Transverse colon (tissue), 4 donors: ENCODE results near the gene SEMA3E. TPM values are rescaled to one million over a fixed set of nuclear protein-coding genes. Genes with fewer than 3 reads are reported as not detected.

Source experiments
- DNase-seq: peaks from one replicate; pipeline ENCODE4 v3.0.0-alpha.2; 2019
- H3K27ac ChIP-seq, 4 donors: fragments of 200-600 bp; sonication (generic); 2 replicates each; pipeline ENCODE4 v1.5.1; 2016 to 2018; ENCODE audit warnings: inconsistent platforms in 4 of 4
- H3K27me3 ChIP-seq: fragments of 200-600 bp; sonication (generic); 2 replicates; pipeline ENCODE4 v1.5.1; 2017; ENCODE audit warnings: inconsistent platforms
- H3K36me3 ChIP-seq, 4 donors: fragments of 200-600 bp; sonication (generic); 2 replicates each; pipeline ENCODE4 v1.5.1; 2017 to 2019; ENCODE audit warnings: inconsistent platforms in 4 of 4
- H3K4me1 ChIP-seq, 4 donors: fragments of 200-600 bp; sonication (generic); 2 replicates each; pipeline ENCODE4 v1.5.1; 2017 to 2020; ENCODE audit warnings: inconsistent platforms in 4 of 4
- H3K4me3 ChIP-seq, 4 donors: fragments of 200-600 bp; sonication (generic); 1 replicate in 1 of 4; 2 replicates in 3 of 4; pipeline versions ENCODE4 v1.5.1 to v1.6.1; 2017 to 2019; ENCODE audit warnings: inconsistent platforms in 4 of 4
- H3K9me3 ChIP-seq, 2 donors: fragments of 200-600 bp; sonication (generic); 2 replicates each; pipeline ENCODE4 v1.5.1; 2017 to 2019; ENCODE audit warnings: inconsistent platforms in 2 of 2
- EP300 ChIP-seq: sonication (generic); formaldehyde crosslinking; IDR thresholded peaks from one replicate; pipeline ENCODE4 v1.6.1; 2017; ENCODE audit warnings: antibody characterized with exemption, low read depth
- POLR2A ChIP-seq: fragments of 450-650 bp; IDR thresholded peaks from one replicate; pipeline ENCODE4 v1.6.1; 2016; ENCODE audit warnings: antibody characterized with exemption, mild to moderate bottlenecking, moderate library complexity
- POLR2AphosphoS5 ChIP-seq, 3 donors: sonication (generic); formaldehyde crosslinking; IDR thresholded peaks; one replicate each; pipeline ENCODE4 v1.6.1; 2016; ENCODE audit warnings: antibody characterized with exemption in 3 of 3
- WGBS, 2 donors: methylation state at CpG; one replicate each; pipeline ENCODE4 v1.1.5; 2018; ENCODE audit warnings: low coverage in 1 of 2; 5-methylcytosine and 5-hydroxymethylcytosine counted together
- in situ Hi-C, 4 donors: fragments of 200-750 bp; cut with MboI; loops; one replicate each; pipeline versions ENCODE4 v1.15.0 to v1.15.1; 2017; ENCODE audit warnings: low sequenced_read_pairs in 3 of 4, low pct_ligation_motif_present in 1 of 4, low pct_unique_long_range_greater_than_20kb in 1 of 4
- intact Hi-C: fragments of 100-400 bp; cut with DNase I; formaldehyde crosslinking; loops from one replicate; pipeline ENCODE4 v1.15.1; 2023; ENCODE audit warnings: low total_unique reads
- total RNA-seq, 4 donors: library from RNA; depleted of rRNA; stranded (reverse); fragments of >200 nt; gene quantifications; one replicate each; pipeline ENCODE4 v1.1.0, GENCODE V29; 2016
- TF ChIP-seq, protein P1 (sequence below), 5 experiments: fragments of 200-600 bp in 3 of 5; fragments of 450-650 bp in 2 of 5; sonication (generic) in 3 of 5; IDR thresholded peaks; 1 replicate in 2 of 5; 2 replicates in 3 of 5; pipeline ENCODE4 v1.5.1; 2016 to 2017; ENCODE audit warnings: antibody characterized with exemption in 5 of 5, inconsistent platforms in 3 of 5, mild to moderate bottlenecking in 2 of 5, moderate library complexity in 1 of 5

Gene SEMA3E
- total RNA-seq, 4 donors from 2014 or later: 0.95 to 3.8 (median 1.4) TPM; not detected in 1

- Histone ChIP-seq H3K4me1 (no peaks in the 10 kb centered on the region), H3K4me3 (no peak overlapping the region), H3K27ac (no peak overlapping the region), H3K27me3 (no peaks in the 10 kb centered on the region), H3K36me3 (no peaks in the 10 kb centered on the region), H3K9me3 (no peaks in the 10 kb centered on the region)
- intact Hi-C loops (no loop called here), in situ Hi-C loops (loop anchor here in 1 of 4 donors (25.0 kb wide), 1 partner anchor 243 kb away; no protein-coding TSS in a partner anchor)
- TF ChIP-seq EP300 (no peak), POLR2A (no peak), POLR2AphosphoS5 (IDR thresholded peaks at IDR 0.05) (no peak)
- TF ChIP-seq, protein P1, sequence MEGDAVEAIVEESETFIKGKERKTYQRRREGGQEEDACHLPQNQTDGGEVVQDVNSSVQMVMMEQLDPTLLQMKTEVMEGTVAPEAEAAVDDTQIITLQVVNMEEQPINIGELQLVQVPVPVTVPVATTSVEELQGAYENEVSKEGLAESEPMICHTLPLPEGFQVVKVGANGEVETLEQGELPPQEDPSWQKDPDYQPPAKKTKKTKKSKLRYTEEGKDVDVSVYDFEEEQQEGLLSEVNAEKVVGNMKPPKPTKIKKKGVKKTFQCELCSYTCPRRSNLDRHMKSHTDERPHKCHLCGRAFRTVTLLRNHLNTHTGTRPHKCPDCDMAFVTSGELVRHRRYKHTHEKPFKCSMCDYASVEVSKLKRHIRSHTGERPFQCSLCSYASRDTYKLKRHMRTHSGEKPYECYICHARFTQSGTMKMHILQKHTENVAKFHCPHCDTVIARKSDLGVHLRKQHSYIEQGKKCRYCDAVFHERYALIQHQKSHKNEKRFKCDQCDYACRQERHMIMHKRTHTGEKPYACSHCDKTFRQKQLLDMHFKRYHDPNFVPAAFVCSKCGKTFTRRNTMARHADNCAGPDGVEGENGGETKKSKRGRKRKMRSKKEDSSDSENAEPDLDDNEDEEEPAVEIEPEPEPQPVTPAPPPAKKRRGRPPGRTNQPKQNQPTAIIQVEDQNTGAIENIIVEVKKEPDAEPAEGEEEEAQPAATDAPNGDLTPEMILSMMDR (IDR thresholded peaks at IDR 0.05): no peak
- WGBS, 2 donors: 72 to 100% methylated on average over 1 of the region's 1 CpG
- no peak for DNase-seq
Measured at GRCh38 chr7:83419013-83419412, 229.9 kb downstream of the SEMA3E start.

- Histone ChIP-seq H3K4me1 (no peaks in the 10 kb centered on the region), H3K36me3 (no peaks in the 10 kb centered on the region), H3K27ac (no peak overlapping the region), H3K9me3 (no peaks in the 10 kb centered on the region), H3K4me3 (no peak overlapping the region), H3K27me3 (no peaks in the 10 kb centered on the region)
- no peak for TF ChIP-seq EP300
- no peak for TF ChIP-seq POLR2A
- TF ChIP-seq, protein P1 (IDR thresholded peaks at IDR 0.05): no peak
- no peak for TF ChIP-seq POLR2AphosphoS5 (IDR thresholded peaks at IDR 0.05)
- DNase-seq: no peak
- 62% methylated on average over 2 of the region's 2 CpGs; no CpG with 5 or more reads in 1 of the 2 donors for WGBS, 2 donors
- intact Hi-C loops: no loop called here
- in situ Hi-C loops: loop anchor here in 1 of 4 donors (25.0 kb wide), 1 partner anchor 246 kb away; no protein-coding TSS in a partner anchor
Measured at GRCh38 chr7:83415840-83416239, 233.1 kb downstream of the SEMA3E start.

DNA sequence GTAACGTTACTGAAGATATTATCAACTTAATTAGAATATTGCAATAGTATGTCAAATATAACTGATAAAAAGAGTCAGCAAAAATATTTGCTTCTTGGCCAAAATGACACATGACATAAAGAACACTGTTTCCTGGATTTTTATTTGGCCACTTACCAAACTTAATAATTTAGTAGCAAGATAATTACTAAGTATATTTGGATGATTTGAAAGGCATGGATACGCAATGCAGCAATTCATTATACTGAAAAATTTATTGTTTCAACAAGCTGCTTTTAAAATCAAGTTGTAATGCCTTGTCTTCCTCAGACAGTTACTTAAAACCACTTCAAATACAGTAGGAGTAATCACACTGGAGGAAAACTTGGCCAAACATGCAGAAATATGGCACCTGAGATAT, 234.0 kb downstream of the SEMA3E start:
- 44 to 55% methylated on average over 2 of the region's 2 CpGs for WGBS, 2 donors
- DNase-seq: no peak
- intact Hi-C loops (no loop called here), in situ Hi-C loops (loop anchor here in 1 of 4 donors (25.0 kb wide), 1 partner anchor 247 kb away; no protein-coding TSS in a partner anchor)
- TF ChIP-seq POLR2AphosphoS5 (IDR thresholded peaks at IDR 0.05) (no peak), EP300 (no peak), POLR2A (no peak)
- TF ChIP-seq, protein P1 (IDR thresholded peaks at IDR 0.05): no peak
- Histone ChIP-seq H3K9me3 (no peaks in the 10 kb centered on the region), H3K4me3 (no peak overlapping the region), H3K27ac (no peak overlapping the region), H3K27me3 (no peaks in the 10 kb centered on the region), H3K4me1 (no peaks in the 10 kb centered on the region), H3K36me3 (no peaks in the 10 kb centered on the region)

DNA sequence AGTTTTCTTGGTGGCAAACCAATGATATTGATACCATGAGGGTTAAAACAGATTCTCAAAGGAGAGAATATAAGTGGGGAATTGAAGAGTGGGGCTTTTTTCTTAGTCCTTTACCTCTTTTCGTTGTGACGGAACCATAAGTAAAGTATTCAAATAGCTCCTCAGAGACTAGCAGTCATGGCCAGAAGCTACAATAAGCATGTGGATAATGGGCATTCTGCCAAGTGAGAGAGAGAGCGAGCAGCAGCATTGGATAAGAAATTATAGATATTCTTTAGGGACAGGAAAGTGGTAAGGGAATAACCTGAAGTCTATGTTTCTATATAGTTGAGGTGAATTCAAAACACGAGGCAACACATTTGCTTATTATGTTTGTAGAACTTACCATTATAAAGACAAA, 235.1 kb downstream of the SEMA3E start:
- no peak overlapping the region for H3K27ac ChIP-seq
- DNase-seq: no peak
- no peaks in the 10 kb centered on the region for H3K4me1 ChIP-seq
- TF ChIP-seq, protein P1 (IDR thresholded peaks at IDR 0.05): no peak
- TF ChIP-seq EP300 (no peak), POLR2A (no peak)
- H3K36me3 ChIP-seq: no peaks in the 10 kb centered on the region
- WGBS, 2 donors: 24 to 45% methylated on average over 4 of the region's 4 CpGs
- H3K4me3 ChIP-seq: no peak overlapping the region
- in situ Hi-C loops: loop anchor here in 1 of 4 donors (25.0 kb wide), 1 partner anchor 248 kb away; no protein-coding TSS in a partner anchor
- H3K27me3 ChIP-seq: no peaks in the 10 kb centered on the region
- no peaks in the 10 kb centered on the region for H3K9me3 ChIP-seq
- intact Hi-C loops: no loop called here
